ENCODE data around the gene CKS2. TPM values are rescaled to one million over a fixed set of nuclear protein-coding genes. Genes with fewer than 3 reads are reported as not detected.

CKS2 gene
- total and polyA plus RNA-seq, 2 of the 4 experiments (the other 2 are of a cell fraction), result 192 to 261 TPM

DNA sequence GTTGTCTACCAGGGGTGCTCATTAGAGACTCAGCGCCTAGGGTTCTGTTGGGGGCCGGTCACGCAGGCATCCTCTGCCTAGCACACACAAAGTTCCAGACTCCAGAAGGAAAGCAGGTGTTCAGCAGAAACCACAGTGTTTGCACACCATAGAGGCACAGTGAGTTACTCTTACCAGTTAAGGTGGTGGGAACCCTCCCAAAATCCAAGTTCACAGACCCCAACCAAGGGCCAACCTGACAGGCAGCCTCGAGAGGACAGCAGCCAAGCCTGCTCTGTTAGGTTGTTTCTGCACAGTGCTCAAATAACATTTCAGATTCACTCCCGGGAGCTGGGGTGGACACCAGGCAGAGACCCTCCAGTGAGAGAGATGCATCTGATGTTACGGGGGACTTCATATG, 43.5 kb downstream of the CKS2 start:
- no peak overlapping the region for H3K9ac ChIP-seq (ENCODE audit: low read depth, low read length)
- no peak overlapping the region for H3K23ac ChIP-seq (ENCODE audit: low read depth, low read length)
- H2BK15ac ChIP-seq (ENCODE audit: low read depth, low read length), result no peak overlapping the region
- no peak overlapping the region for H2BK120ac ChIP-seq (ENCODE audit: low read depth, low read length)
- no peak overlapping the region for H4K91ac ChIP-seq (ENCODE audit: insufficient read depth, low read depth, low read length)
- ATAC-seq (ENCODE audit: low read depth) (no peak), DNase-seq (no peak)
- no peak overlapping the region for H3K4me3 ChIP-seq (ENCODE audit: insufficient read depth, low read depth, low read length)
- H2BK5ac ChIP-seq (ENCODE audit: low read depth, low read length, poor library complexity, severe bottlenecking), result no peak overlapping the region
- peaks cover 3% of the 10 kb centered on the region; the same call in 1 of the 2 replicates for H3K9me1 ChIP-seq (ENCODE audit: insufficient read depth, low read length)
- POLR2A ChIA-PET (ENCODE audit: unreplicated experiment), result no interaction called here
- H2AK9ac ChIP-seq (replicated peaks; ENCODE audit: low read depth, low read length, poor library complexity), result no peak overlapping the region
- H3K56ac ChIP-seq (ENCODE audit: extremely low read depth, insufficient read depth, low read length), result no peak overlapping the region
- peaks cover 68% of the 10 kb centered on the region for H3K36me3 ChIP-seq (ENCODE audit: control insufficient read depth, insufficient read depth, low read length)
- H3K27me3 ChIP-seq (ENCODE audit: control insufficient read depth, insufficient read depth, low read length), result no peaks in the 10 kb centered on the region
- 100% methylated on average over 1 of the region's 6 CpGs; no CpG with 5 or more reads in 1 of the 2 experiments for WGBS, 2 experiments (ENCODE audit: extremely low coverage in 2 of 2, insufficient read length in 1 of 2)
- in situ Hi-C loops (cut with MboI; ENCODE audit: low sequenced_read_pairs) (no loop called here), dilution Hi-C loops (cut with HindIII; ENCODE audit: low sequenced_read_pairs, unreplicated experiment) (no loop called here), intact Hi-C loops (cut with micrococcal nuclease) (no loop called here)
- no peaks in the 10 kb centered on the region; the same call in 1 of the 2 replicates for H4K20me1 ChIP-seq (ENCODE audit: insufficient read depth, low read length)
- H3K4me1 ChIP-seq (ENCODE audit: control insufficient read depth, insufficient read depth, low read length), result no peaks in the 10 kb centered on the region; the same call in 1 of the 2 replicates
- H3K27ac ChIP-seq (ENCODE audit: insufficient read depth, low read length), result no peak overlapping the region
- H3K4ac ChIP-seq (ENCODE audit: low read depth, low read length), result no peak overlapping the region
- H3K79me1 ChIP-seq (ENCODE audit: low read depth in 1 of 2, low read length in 2 of 2), result peaks cover 4 to 20% of the 10 kb centered on the region in 2 experiments; a peak in 3 of 4 replicates
- TF ChIP-seq MXI1 (IDR thresholded peaks at IDR 0.05; ENCODE audit: borderline replicate concordance, low read depth, low read length) (no peak), RFX5 (IDR thresholded peaks at IDR 0.05; ENCODE audit: low read depth, low read length) (no peak), MAFK (IDR thresholded peaks at IDR 0.05; ENCODE audit: low read depth, low read length) (no peak), CHD1 (IDR thresholded peaks at IDR 0.05; ENCODE audit: low read depth, low read length) (no peak), MAZ (IDR thresholded peaks at IDR 0.05; ENCODE audit: borderline replicate concordance, low read depth, low read length) (no peak), POLR2A (IDR thresholded peaks at IDR 0.05; ENCODE audit: low read depth, low read length) (no peak), NFE2L2 (IDR thresholded peaks at IDR 0.05; ENCODE audit: low read depth, low read length) (no peak)
- TF ChIP-seq, protein P1, sequence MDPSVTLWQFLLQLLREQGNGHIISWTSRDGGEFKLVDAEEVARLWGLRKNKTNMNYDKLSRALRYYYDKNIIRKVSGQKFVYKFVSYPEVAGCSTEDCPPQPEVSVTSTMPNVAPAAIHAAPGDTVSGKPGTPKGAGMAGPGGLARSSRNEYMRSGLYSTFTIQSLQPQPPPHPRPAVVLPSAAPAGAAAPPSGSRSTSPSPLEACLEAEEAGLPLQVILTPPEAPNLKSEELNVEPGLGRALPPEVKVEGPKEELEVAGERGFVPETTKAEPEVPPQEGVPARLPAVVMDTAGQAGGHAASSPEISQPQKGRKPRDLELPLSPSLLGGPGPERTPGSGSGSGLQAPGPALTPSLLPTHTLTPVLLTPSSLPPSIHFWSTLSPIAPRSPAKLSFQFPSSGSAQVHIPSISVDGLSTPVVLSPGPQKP (IDR thresholded peaks at IDR 0.05; ENCODE audit: borderline replicate concordance, low read depth, low read length), result no peak
- H4K8ac ChIP-seq (ENCODE audit: low read depth in 2 of 2, low read length in 2 of 2), result no peak overlapping the region
- H3K14ac ChIP-seq (replicated peaks; ENCODE audit: low read depth, low read length), result no peak overlapping the region
- no peak overlapping the region for H4K5ac ChIP-seq (ENCODE audit: low read depth, low read length)
- H2AK5ac ChIP-seq (ENCODE audit: low read depth, low read length), result no peak overlapping the region
- CTCF ChIA-PET, result no interaction called here
- no peak overlapping the region for H2AFZ ChIP-seq (replicated peaks; ENCODE audit: low read length, poor library complexity)
- H3K18ac ChIP-seq (ENCODE audit: low read depth, low read length), result no peak overlapping the region
- BruUV-seq (replicated peaks), result no TSS peak
- H3K4me2 ChIP-seq (ENCODE audit: low read depth, low read length), result no peak overlapping the region
- no peaks in the 10 kb centered on the region for H3K9me3 ChIP-seq (ENCODE audit: control insufficient read depth, insufficient read depth, low read length)
- no peak overlapping the region for H2BK20ac ChIP-seq (ENCODE audit: low read depth, low read length)

Data from IMR-90 (cell line).